COLO668 (cell line): Measurements from ENCODE around the gene PNPLA2.

Experiments used
- DNase-seq: peaks from one replicate; lab custom pipeline; 2025; ENCODE audit not compliant: unreplicated experiment; lab: John Stamatoyannopoulos, UW

PNPLA2 gene

DNA sequence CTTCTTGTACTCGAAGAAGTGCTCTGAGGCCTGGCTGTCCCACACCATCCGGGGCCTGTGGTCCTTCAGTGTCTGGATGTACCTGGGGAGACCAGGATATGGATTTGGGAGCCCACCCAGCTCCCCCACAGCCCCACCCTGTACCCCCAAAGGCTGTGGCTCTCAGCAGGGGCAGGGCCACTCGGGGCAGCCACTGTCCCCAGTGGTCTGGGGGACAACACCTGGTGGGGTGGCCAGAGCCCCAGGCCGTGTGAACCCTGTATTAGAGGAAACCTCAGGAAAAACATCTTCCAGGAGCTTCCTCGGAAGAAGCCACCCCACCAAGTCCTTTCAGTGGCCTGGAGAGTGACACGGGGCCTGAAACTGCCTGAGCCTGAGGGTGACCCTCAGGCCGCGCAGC lies 51.7 kb downstream of the PNPLA2 start:
- no peak for DNase-seq

DNA sequence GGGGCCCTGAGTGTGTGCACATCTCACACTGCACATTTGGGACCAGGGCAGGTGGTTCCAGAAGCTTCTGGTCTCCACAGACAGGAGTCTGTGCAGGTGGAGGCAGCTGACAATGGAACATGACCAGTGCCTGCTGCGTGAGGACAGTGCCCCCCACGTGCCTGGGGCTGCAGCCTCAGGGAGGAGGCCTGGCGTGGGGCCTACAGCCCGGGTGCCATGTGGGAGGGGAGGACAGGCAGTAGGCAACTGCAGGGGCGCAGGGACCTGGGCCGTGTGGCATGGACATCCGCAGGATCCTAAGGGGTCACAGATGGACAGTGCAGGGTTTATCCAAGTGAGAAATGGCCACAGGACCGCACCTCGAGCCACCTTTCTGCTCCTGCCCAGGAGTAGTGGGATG lies 52.8 kb downstream of the PNPLA2 start:
- no peak for DNase-seq

DNA sequence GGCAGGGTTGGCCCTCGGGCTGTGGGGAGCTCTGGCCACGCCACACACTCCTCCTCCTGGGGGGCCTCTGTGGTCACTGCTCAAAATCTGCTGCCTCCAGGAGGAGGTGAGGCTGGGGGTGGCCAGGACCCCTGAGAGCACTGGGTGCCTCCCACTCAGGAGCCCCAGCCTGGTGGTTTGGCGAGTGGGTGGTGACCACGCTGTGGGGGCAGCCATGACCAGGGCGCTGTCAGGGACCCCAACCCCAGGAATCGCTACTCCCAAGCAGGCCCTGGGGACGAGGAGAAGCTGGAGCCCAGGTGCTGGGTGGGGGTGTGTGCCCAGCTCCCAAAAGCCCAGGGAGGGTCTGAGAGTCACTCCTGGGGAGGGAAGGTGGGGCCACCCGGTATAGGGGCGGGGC lies 54.1 kb downstream of the PNPLA2 start:
- no peak for DNase-seq

GRCh38 chr11:873706-874105 lies 55.0 kb downstream of the PNPLA2 start:
- no peak for DNase-seq
